ENCODE data around the gene ERF. TPM values are rescaled to one million over a fixed set of nuclear protein-coding genes. Genes with fewer than 3 reads are reported as not detected.
"Not testable (repeated sequence)": the region's sequence is repeated elsewhere in the genome, so short reads cannot be mapped to it uniquely, and the experiment has no call there.

ERF gene
- total RNA-seq, 2 donors from 2014 or later = 65.7 to 75.6 TPM

DNA sequence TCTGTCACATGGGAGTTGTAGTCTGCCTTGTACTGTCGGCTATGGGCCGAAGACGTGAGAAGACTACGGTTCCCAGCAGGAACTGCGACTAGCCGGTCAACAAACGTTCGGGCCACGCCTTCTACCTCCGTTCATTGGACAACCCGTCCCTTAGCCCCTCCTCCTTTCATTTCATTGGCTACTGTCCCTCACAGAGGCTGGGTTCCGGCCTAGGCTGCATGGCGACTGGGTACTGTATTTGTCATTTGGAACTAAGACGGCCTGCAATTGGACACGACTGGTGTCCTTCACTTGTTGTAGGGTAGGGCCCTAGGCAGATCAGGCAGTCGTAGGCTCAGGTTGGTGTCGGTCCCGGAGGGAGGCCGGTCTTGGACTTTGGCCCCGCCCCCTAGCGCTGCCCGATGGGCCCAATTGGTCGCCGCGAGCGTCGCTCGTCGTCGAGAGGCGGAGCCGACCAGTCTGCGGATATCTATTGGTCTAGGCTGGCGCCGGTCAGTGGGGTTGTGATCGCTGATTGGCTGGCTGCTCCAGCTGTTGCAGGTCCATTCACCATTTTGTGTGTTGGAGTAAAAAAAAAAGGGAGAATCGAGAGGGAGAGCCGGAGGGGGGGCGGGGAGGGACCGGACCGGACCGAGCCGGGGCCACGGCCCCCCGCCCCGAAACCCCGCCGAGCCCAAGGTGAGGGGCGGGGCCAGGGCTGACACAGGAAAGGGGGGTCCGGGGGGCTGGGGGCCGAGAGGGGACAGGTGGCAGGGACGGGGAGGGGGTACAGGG is 14.0 kb upstream of the ERF start, which contains the start of gene CIC:
CIC (plus strand) TSS at position 549 of the 774 bp plus-strand sequence. CDS start 2,532 bp downstream, outside the sequence.
- H3K9me3 Mint-ChIP-seq = no peaks in the 10 kb centered on the region
- H3K36me3 Mint-ChIP-seq (ENCODE audit: insufficient read depth in 2 of 2) = peaks cover 4 to 9% of the 10 kb centered on the region in 2 donors
- peak within 1 kb of the TSS; percentile 92 for H3K27ac Mint-ChIP-seq
- H3K27me3 Mint-ChIP-seq (ENCODE audit: low read depth) = no peaks in the 10 kb centered on the region
- peak; percentile 86 for ATAC-seq (replicated peaks in 1 of 2)
- H3K4me3 Mint-ChIP-seq = no peak within 1 kb of the TSS
- peak; percentile 99 for DNase-seq
- peaks cover 31% of the 10 kb centered on the region for H3K4me1 Mint-ChIP-seq (ENCODE audit: low read depth)

GRCh38 chr19:42268142-42268703 is 13.3 kb upstream of the ERF start:
- Mint-ChIP-seq H3K27me3 (ENCODE audit: low read depth) (no peaks in the 10 kb centered on the region), H3K36me3 (ENCODE audit: insufficient read depth in 2 of 2) (peaks cover 4 to 7% of the 10 kb centered on the region in 2 donors), H3K27ac (no peak overlapping the region), H3K4me3 (no peak overlapping the region), H3K9me3 (no peaks in the 10 kb centered on the region), H3K4me1 (ENCODE audit: low read depth) (peaks cover 31% of the 10 kb centered on the region)
- ATAC-seq (replicated peaks in 1 of 2) (peak; percentile 70), DNase-seq (peak; percentile 98 to 99)

DNA sequence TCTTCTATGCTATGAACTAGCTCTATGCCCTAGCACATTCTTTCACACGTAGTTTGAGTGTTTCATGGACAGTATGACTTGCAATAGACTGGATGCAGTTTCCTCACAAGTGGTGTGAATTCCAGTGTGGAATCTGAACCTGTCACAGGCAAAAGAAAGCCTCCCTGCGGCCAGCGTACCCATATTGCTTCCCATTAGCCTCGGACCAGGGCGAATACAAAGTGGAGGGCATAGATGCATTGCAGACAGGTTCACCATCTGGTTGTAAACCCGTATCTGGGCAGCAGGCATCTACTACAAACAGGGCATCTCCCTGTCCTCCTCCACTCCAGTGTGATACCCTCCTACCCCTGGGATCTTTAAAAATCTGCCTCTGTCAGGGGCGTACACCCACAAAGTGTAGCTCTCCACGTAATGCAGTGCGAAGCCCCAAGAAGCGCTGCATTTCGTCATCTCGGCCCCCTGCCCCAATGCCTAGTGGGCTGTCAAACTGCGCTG is 12.8 kb upstream of the ERF start:
- H3K36me3 Mint-ChIP-seq (ENCODE audit: insufficient read depth in 2 of 2) = peaks cover 4 to 7% of the 10 kb centered on the region in 2 donors
- ATAC-seq (replicated peaks in 1 of 2) (no peak), DNase-seq (no peak)
- no peaks in the 10 kb centered on the region for H3K27me3 Mint-ChIP-seq (ENCODE audit: low read depth)
- H3K4me3 Mint-ChIP-seq = no peak overlapping the region
- no peaks in the 10 kb centered on the region for H3K9me3 Mint-ChIP-seq
- peaks cover 33% of the 10 kb centered on the region for H3K4me1 Mint-ChIP-seq (ENCODE audit: low read depth)
- H3K27ac Mint-ChIP-seq = no peak overlapping the region

- DNase-seq; H3K4me3 Mint-ChIP-seq; H3K27ac Mint-ChIP-seq; H3K27me3 Mint-ChIP-seq (ENCODE audit: low read depth); H3K9me3 Mint-ChIP-seq; ATAC-seq (replicated peaks in 1 of 2); H3K36me3 Mint-ChIP-seq (ENCODE audit: insufficient read depth in 2 of 2): not testable (repeated sequence)
- H3K4me1 Mint-ChIP-seq (ENCODE audit: low read depth) = peaks cover 40% of the 10 kb centered on the region
These were observed 12.1 kb upstream of the ERF start for GRCh38 chr19:42266928-42267603.

DNA sequence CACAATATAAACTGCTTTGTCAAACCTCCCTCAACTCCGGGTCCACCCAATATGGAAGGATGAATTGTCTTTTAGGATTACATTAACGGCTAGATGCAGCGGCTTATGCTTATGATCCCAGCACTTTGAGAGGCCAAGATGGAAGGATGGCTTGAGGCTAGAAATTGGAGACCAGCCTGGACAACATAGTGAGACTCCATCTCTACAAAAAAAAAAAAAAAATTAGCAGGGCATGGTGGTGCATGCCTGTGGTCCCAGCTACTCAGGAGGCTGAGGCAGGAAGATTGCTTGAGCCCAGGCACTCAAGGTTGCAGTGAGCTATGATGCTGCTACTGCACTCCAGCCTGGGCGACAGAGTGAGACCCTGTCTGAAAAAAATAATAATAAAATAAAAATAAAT is 11.2 kb upstream of the ERF start:
- not testable (repeated sequence) for DNase-seq; ATAC-seq (replicated peaks in 1 of 2); H3K27me3 Mint-ChIP-seq (ENCODE audit: low read depth); H3K4me3 Mint-ChIP-seq; H3K27ac Mint-ChIP-seq; H3K36me3 Mint-ChIP-seq (ENCODE audit: insufficient read depth in 2 of 2); H3K9me3 Mint-ChIP-seq
- peaks cover 41% of the 10 kb centered on the region for H3K4me1 Mint-ChIP-seq (ENCODE audit: low read depth)

- DNase-seq (no peak), ATAC-seq (replicated peaks in 1 of 2) (peak; percentile 85 to 96)
- no peak overlapping the region for H3K4me3 Mint-ChIP-seq
- no peak overlapping the region for H3K27ac Mint-ChIP-seq
- H3K27me3 Mint-ChIP-seq (ENCODE audit: low read depth) = peaks cover 2% of the 10 kb centered on the region
- H3K9me3 Mint-ChIP-seq = no peaks in the 10 kb centered on the region
- H3K36me3 Mint-ChIP-seq (ENCODE audit: insufficient read depth in 2 of 2) = no peaks in the 10 kb centered on the region
- H3K4me1 Mint-ChIP-seq (ENCODE audit: low read depth) = peaks cover 18% of the 10 kb centered on the region
These were observed 6.8 kb upstream of the ERF start for GRCh38 chr19:42261763-42262162.

DNA sequence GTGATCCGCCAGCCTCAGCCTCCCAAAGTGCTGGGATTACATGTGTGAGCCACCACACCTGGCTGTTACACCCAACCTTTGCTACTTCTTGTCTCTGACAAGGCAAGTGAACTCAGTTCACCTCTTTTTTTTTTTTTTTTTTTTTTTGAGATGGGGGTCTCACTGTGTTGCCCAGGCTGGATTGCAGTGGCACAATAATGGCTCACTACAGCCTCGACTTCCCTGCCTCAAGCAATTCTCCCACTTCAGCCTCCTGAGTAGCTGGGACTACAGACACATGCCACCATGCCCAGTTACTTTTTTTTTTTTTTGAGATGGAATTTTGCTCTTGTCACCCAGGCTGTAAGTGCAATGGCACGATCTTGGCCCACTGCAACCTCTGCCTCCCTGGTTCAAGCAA is 2.9 kb upstream of the ERF start:
- not testable (repeated sequence) for H3K4me3 Mint-ChIP-seq; H3K27me3 Mint-ChIP-seq (ENCODE audit: low read depth); H3K27ac Mint-ChIP-seq; DNase-seq; ATAC-seq (replicated peaks in 1 of 2); H3K9me3 Mint-ChIP-seq; H3K36me3 Mint-ChIP-seq (ENCODE audit: insufficient read depth in 2 of 2)
- peaks cover 31% of the 10 kb centered on the region for H3K4me1 Mint-ChIP-seq (ENCODE audit: low read depth)

DNA sequence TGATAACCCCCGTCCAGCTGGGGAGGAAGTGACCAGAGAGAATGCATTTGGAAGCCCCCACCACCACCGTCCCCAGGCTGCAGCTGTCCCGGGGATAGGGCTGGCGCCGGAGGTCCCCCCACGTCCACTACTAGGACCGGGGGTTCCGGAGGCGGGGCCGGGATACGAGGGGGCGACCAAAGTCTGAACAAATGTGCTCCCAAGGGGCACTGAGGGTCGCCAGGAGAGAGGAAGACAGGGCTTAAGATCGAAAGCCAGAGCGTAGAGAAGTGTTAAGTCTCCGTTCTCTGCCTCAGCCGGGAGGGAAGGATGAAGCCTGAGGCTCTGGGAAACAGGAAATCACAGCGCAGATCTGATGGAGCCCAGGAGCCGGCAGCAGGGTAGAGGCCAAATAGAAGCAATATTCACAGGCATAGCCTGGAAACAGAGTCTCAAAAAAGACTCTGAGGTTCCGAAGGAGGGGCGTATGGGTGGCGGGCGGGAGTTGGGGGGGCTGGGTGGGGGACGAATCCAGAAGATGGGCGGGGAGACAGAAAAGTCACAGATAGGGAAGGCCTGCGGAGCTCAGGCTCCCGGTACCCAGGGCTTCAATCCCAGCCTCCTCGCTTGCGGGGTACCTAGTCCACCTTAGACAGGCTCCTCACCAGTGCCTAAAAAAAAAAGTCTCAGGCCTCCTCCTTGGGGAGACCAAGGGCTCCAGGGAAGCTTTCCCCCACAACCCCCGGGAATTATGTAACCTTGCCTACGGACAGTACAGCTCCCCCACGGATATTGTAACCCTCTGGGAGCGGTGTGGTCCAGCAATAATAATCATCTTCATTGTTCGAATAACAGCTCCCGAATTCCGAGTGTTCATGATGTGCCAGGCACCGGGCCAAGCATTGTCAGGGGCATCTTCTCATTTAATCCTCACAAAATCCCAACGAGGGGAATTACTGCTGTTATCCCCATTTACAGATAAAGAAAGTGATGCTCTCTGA is 1.1 kb upstream of the ERF start:
- Mint-ChIP-seq H3K4me3 (peak overlapping the region; percentile 79 to 82), H3K9me3 (no peaks in the 10 kb centered on the region), H3K36me3 (ENCODE audit: insufficient read depth in 2 of 2) (peaks cover 2 to 3% of the 10 kb centered on the region in 2 donors), H3K27me3 (ENCODE audit: low read depth) (peaks cover 7% of the 10 kb centered on the region), H3K27ac (no peak overlapping the region), H3K4me1 (ENCODE audit: low read depth) (peaks cover 32% of the 10 kb centered on the region)
- DNase-seq = no peak
- no peak for ATAC-seq (replicated peaks in 1 of 2)

DNA sequence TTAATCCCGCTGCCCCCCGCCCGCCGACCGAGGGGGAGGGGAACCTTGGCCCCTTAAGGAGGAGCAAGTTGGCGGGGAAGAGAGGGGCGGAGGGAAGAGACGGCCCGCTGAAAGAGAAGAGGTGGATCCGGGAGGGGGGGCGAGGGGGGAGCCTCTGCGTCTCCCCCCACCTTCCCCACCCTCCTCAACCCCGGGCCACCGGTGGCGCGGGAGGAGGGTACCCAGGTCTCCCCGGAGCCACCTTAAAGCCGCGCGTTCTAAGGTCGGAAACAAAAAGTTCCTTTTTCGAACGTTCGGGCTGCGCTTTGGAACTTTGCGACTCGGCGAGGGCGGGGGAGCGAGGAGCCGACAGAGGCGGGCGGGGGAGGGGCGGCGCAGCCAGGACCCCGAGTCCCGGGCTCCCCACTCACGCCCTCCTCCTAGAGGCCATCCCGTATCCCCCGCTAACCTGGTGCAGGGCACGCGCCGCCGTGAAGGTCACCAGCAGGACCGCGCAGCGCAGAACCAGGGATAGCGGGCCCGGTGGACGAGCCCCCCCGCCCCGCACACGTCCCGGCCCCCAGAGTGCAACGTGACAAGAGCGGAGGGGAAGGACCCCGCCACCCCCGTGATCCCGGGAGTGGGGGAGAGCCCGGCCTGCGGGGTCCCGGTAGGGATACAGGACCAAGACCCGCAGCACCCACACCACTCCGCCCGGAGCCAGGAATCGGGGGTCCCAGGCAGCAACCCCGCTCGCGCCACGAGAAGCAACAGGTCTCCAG is 659 bp downstream of the ERF start:
- H3K27me3 Mint-ChIP-seq (ENCODE audit: low read depth) = peaks cover 7% of the 10 kb centered on the region
- peak overlapping the region; percentile 79 to 82 for H3K4me3 Mint-ChIP-seq
- no peaks in the 10 kb centered on the region for H3K9me3 Mint-ChIP-seq
- H3K27ac Mint-ChIP-seq = no peak overlapping the region
- ATAC-seq (replicated peaks in 1 of 2) = peak; percentile 29 to 42
- peaks cover 2 to 3% of the 10 kb centered on the region in 2 donors for H3K36me3 Mint-ChIP-seq (ENCODE audit: insufficient read depth in 2 of 2)
- DNase-seq = peak; percentile 71 to 81
- peaks cover 45% of the 10 kb centered on the region for H3K4me1 Mint-ChIP-seq (ENCODE audit: low read depth)

GRCh38 chr19:42253245-42254088 is 1.5 kb downstream of the ERF start:
- peaks cover 45% of the 10 kb centered on the region for H3K4me1 Mint-ChIP-seq (ENCODE audit: low read depth)

More at GRCh38 chr19:42253245-42254088, 1.5 kb downstream of the ERF start:
- peaks cover 7% of the 10 kb centered on the region for H3K27me3 Mint-ChIP-seq (ENCODE audit: low read depth)
- peak overlapping the region; percentile 94 for H3K27ac Mint-ChIP-seq
- peak overlapping the region; percentile 89 to 91 for H3K4me3 Mint-ChIP-seq
- DNase-seq (peak; percentile 69 to 71), ATAC-seq (replicated peaks in 1 of 2) (peak; percentile 32 to 42)
- no peaks in the 10 kb centered on the region for H3K9me3 Mint-ChIP-seq
- peaks cover 2 to 3% of the 10 kb centered on the region in 2 donors for H3K36me3 Mint-ChIP-seq (ENCODE audit: insufficient read depth in 2 of 2)
